ENCODE results near the gene SLC5A2.

Gene SLC5A2

DNA sequence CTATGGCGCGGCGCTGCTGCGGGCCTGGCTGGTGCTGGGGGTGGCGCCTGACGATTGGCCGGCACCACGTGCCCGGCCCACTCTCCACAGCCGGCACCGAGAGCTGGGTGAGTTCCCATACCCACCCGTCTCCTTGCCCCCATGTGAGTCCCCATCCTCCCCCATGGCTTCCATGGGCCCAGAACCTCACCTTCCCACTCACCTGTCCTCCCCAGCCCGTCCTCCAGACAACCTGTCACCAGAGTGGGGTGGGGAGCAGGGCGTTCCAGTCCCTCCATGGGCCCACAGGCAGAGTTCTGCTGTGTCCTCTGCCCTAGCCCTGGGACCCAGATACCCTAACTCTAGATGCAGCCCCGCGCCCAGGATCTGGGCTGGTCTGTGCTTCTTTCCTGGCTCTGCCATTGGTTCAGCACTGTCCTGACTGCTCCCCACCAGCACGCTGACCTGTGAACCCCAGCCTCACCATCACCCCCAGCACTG, 18.1 kb upstream of the SLC5A2 start:
- Histone ChIP-seq H2AFZ (ENCODE audit: low read length) (no peak overlapping the region), H3K9me3 (replicated peaks in 1 of 2; ENCODE audit: control insufficient read depth in 2 of 2, insufficient read depth in 1 of 2, low read depth in 1 of 2, low read length in 2 of 2) (no peaks in the 10 kb centered on the region), H3K4me3 (ENCODE audit: low read length in 2 of 2) (no peak overlapping the region), H3K79me1 (ENCODE audit: low read depth, low read length) (peaks cover 4% of the 10 kb centered on the region), H4K91ac (ENCODE audit: low read depth, low read length, poor library complexity) (no peak overlapping the region), H2BK12ac (ENCODE audit: low read length) (no peak overlapping the region), H2BK120ac (ENCODE audit: low read depth, low read length) (no peak overlapping the region), H3K36me3 (replicated peaks in 1 of 2; ENCODE audit: control insufficient read depth in 2 of 2, insufficient read depth in 2 of 2, low read length in 2 of 2) (peaks cover 8 to 53% of the 10 kb centered on the region in 2 donors), H2AK5ac (ENCODE audit: low read depth, low read length) (no peak overlapping the region), H3K18ac (ENCODE audit: low read length) (no peak overlapping the region), H3K4me1 (ENCODE audit: control insufficient read depth in 2 of 2, insufficient read depth in 1 of 2, low read depth in 1 of 2, low read length in 2 of 2) (peaks cover 0 to 3% of the 10 kb centered on the region in 2 donors), H3K27ac (replicated peaks; ENCODE audit: low read length) (no peak overlapping the region), H3K27me3 (ENCODE audit: control insufficient read depth in 3 of 3, insufficient read depth in 3 of 3, low read depth in 1 of 3, low read length in 3 of 3) (no peaks in the 10 kb centered on the region), H3K4ac (ENCODE audit: low read length) (no peak overlapping the region), H2BK5ac (ENCODE audit: low read length) (peak overlapping the region; percentile 8), H2BK15ac (ENCODE audit: low read length) (no peak overlapping the region), H3K9ac (ENCODE audit: low read depth, low read length, poor library complexity) (no peak overlapping the region), H3K14ac (ENCODE audit: low read length) (no peak overlapping the region), H4K8ac (ENCODE audit: low read depth, low read length) (no peak overlapping the region), H3K23ac (ENCODE audit: low read depth, low read length, poor library complexity) (no peak overlapping the region), H3K4me2 (ENCODE audit: insufficient read depth, low read length, poor library complexity, severe bottlenecking) (no peak overlapping the region)
- no peak for DNase-seq (ENCODE audit: low spot score)
- no CpG with 5 or more reads among the region's 17 CpGs for WGBS, 2 donors (ENCODE audit: extremely low coverage in 2 of 2, insufficient read length in 2 of 2, insufficient replicate concordance in 1 of 2)

- H2BK12ac ChIP-seq (ENCODE audit: low read length) = no peak overlapping the region
- no peak overlapping the region for H3K9ac ChIP-seq (ENCODE audit: low read depth, low read length, poor library complexity)
- no peak overlapping the region for H3K4me2 ChIP-seq (ENCODE audit: insufficient read depth, low read length, poor library complexity, severe bottlenecking)
- no peaks in the 10 kb centered on the region for H3K4me1 ChIP-seq (ENCODE audit: control insufficient read depth in 2 of 2, insufficient read depth in 1 of 2, low read depth in 1 of 2, low read length in 2 of 2)
- H3K27ac ChIP-seq (replicated peaks; ENCODE audit: low read length) = no peak overlapping the region
- no peak overlapping the region for H2AFZ ChIP-seq (ENCODE audit: low read length)
- H2BK120ac ChIP-seq (ENCODE audit: low read depth, low read length) = no peak overlapping the region
- no peak overlapping the region for H4K91ac ChIP-seq (ENCODE audit: low read depth, low read length, poor library complexity)
- peaks cover 8 to 53% of the 10 kb centered on the region in 2 donors for H3K36me3 ChIP-seq (replicated peaks in 1 of 2; ENCODE audit: control insufficient read depth in 2 of 2, insufficient read depth in 2 of 2, low read length in 2 of 2)
- no peak overlapping the region for H3K4me3 ChIP-seq (ENCODE audit: low read length in 2 of 2)
- H3K27me3 ChIP-seq (ENCODE audit: control insufficient read depth in 3 of 3, insufficient read depth in 3 of 3, low read depth in 1 of 3, low read length in 3 of 3) = no peaks in the 10 kb centered on the region
- H3K9me3 ChIP-seq (replicated peaks in 1 of 2; ENCODE audit: control insufficient read depth in 2 of 2, insufficient read depth in 1 of 2, low read depth in 1 of 2, low read length in 2 of 2) = no peaks in the 10 kb centered on the region
- no peak for DNase-seq (ENCODE audit: low spot score)
- no CpG with 5 or more reads among the region's 20 CpGs for WGBS, 2 donors (ENCODE audit: extremely low coverage in 2 of 2, insufficient read length in 2 of 2, insufficient replicate concordance in 1 of 2)
- H3K14ac ChIP-seq (ENCODE audit: low read length) = no peak overlapping the region
- H3K79me1 ChIP-seq (ENCODE audit: low read depth, low read length) = peaks cover 4% of the 10 kb centered on the region
- no peak overlapping the region for H3K4ac ChIP-seq (ENCODE audit: low read length)
- no peak overlapping the region for H3K23ac ChIP-seq (ENCODE audit: low read depth, low read length, poor library complexity)
- H2BK15ac ChIP-seq (ENCODE audit: low read length) = no peak overlapping the region
- no peak overlapping the region for H3K18ac ChIP-seq (ENCODE audit: low read length)
- H4K8ac ChIP-seq (ENCODE audit: low read depth, low read length) = no peak overlapping the region
- H2AK5ac ChIP-seq (ENCODE audit: low read depth, low read length) = no peak overlapping the region
- H2BK5ac ChIP-seq (ENCODE audit: low read length) = no peak overlapping the region
Observed at GRCh38 chr16:31465788-31466370, 17.0 kb upstream of the SLC5A2 start.

GRCh38 chr16:31466381-31466841, 16.5 kb upstream of the SLC5A2 start:
- Histone ChIP-seq H3K36me3 (replicated peaks in 1 of 2; ENCODE audit: control insufficient read depth in 2 of 2, insufficient read depth in 2 of 2, low read length in 2 of 2) (peaks cover 8 to 53% of the 10 kb centered on the region in 2 donors), H4K91ac (ENCODE audit: low read depth, low read length, poor library complexity) (no peak overlapping the region), H2BK15ac (ENCODE audit: low read length) (no peak overlapping the region), H3K4me3 (ENCODE audit: low read length in 2 of 2) (no peak overlapping the region), H2AK5ac (ENCODE audit: low read depth, low read length) (peak overlapping the region; percentile 28), H3K4ac (ENCODE audit: low read length) (no peak overlapping the region), H3K27me3 (ENCODE audit: control insufficient read depth in 3 of 3, insufficient read depth in 3 of 3, low read depth in 1 of 3, low read length in 3 of 3) (peaks cover 0 to 5% (median 2%) of the 10 kb centered on the region in 3 experiments), H3K9ac (ENCODE audit: low read depth, low read length, poor library complexity) (no peak overlapping the region), H3K27ac (replicated peaks; ENCODE audit: low read length) (no peak overlapping the region), H3K23ac (ENCODE audit: low read depth, low read length, poor library complexity) (no peak overlapping the region), H3K79me1 (ENCODE audit: low read depth, low read length) (peaks cover 4% of the 10 kb centered on the region), H3K14ac (ENCODE audit: low read length) (no peak overlapping the region), H3K4me2 (ENCODE audit: insufficient read depth, low read length, poor library complexity, severe bottlenecking) (no peak overlapping the region), H2AFZ (ENCODE audit: low read length) (no peak overlapping the region), H2BK120ac (ENCODE audit: low read depth, low read length) (no peak overlapping the region), H3K4me1 (ENCODE audit: control insufficient read depth in 2 of 2, insufficient read depth in 1 of 2, low read depth in 1 of 2, low read length in 2 of 2) (peaks cover 0 to 2% of the 10 kb centered on the region in 2 donors), H3K18ac (ENCODE audit: low read length) (no peak overlapping the region), H2BK5ac (ENCODE audit: low read length) (no peak overlapping the region), H2BK12ac (ENCODE audit: low read length) (no peak overlapping the region), H3K9me3 (replicated peaks in 1 of 2; ENCODE audit: control insufficient read depth in 2 of 2, insufficient read depth in 1 of 2, low read depth in 1 of 2, low read length in 2 of 2) (no peaks in the 10 kb centered on the region), H4K8ac (ENCODE audit: low read depth, low read length) (no peak overlapping the region)
- WGBS, 2 donors (ENCODE audit: extremely low coverage in 2 of 2, insufficient read length in 2 of 2, insufficient replicate concordance in 1 of 2) = no CpG with 5 or more reads among the region's 18 CpGs
- no peak for DNase-seq (ENCODE audit: low spot score)

DNA sequence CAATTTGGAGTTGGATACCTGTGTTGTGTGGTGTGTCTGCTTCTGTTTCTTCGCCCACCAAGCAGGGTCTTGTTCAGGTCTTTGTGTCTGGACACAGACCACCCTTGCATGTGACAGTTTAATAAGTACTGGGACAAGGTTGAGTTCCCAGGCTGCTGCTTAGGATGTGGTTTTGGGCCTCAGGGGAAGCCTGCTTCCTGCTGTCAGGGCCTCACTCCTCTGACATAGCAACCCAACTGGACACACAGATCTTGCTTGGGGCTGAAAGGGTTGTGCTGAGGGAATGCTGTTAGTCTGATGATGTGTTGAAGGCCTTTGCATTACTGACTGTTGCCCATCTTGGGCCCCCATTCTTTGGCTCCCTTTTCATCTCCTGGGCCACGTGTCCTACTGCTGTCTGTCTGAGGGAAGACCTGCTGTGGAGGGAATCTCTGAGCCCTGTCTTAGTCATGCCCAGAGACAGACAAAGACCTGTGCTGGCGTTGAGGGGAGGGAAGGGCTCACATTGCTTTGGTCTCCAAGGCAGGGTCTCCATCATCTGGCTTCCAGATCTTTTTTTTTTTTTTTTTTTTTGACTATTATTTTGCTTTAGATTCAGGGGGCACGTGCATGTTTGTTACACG, 15.7 kb upstream of the SLC5A2 start:
- Histone ChIP-seq H3K4ac (ENCODE audit: low read length) (no peak overlapping the region), H3K9me3 (replicated peaks in 1 of 2; ENCODE audit: control insufficient read depth in 2 of 2, insufficient read depth in 1 of 2, low read depth in 1 of 2, low read length in 2 of 2) (no peaks in the 10 kb centered on the region), H3K14ac (ENCODE audit: low read length) (no peak overlapping the region), H2BK5ac (ENCODE audit: low read length) (no peak overlapping the region), H3K4me2 (ENCODE audit: insufficient read depth, low read length, poor library complexity, severe bottlenecking) (no peak overlapping the region), H4K8ac (ENCODE audit: low read depth, low read length) (no peak overlapping the region), H3K79me1 (ENCODE audit: low read depth, low read length) (peaks cover 3% of the 10 kb centered on the region), H3K18ac (ENCODE audit: low read length) (no peak overlapping the region), H3K27ac (replicated peaks; ENCODE audit: low read length) (no peak overlapping the region), H3K4me3 (ENCODE audit: low read length in 2 of 2) (no peak overlapping the region), H2AK5ac (ENCODE audit: low read depth, low read length) (no peak overlapping the region), H2BK15ac (ENCODE audit: low read length) (no peak overlapping the region), H2BK12ac (ENCODE audit: low read length) (no peak overlapping the region), H3K4me1 (ENCODE audit: control insufficient read depth in 2 of 2, insufficient read depth in 1 of 2, low read depth in 1 of 2, low read length in 2 of 2) (peaks cover 0 to 5% of the 10 kb centered on the region in 2 donors), H2AFZ (ENCODE audit: low read length) (no peak overlapping the region), H2BK120ac (ENCODE audit: low read depth, low read length) (no peak overlapping the region), H3K23ac (ENCODE audit: low read depth, low read length, poor library complexity) (no peak overlapping the region), H3K36me3 (replicated peaks in 1 of 2; ENCODE audit: control insufficient read depth in 2 of 2, insufficient read depth in 2 of 2, low read length in 2 of 2) (peaks cover 2 to 47% of the 10 kb centered on the region in 2 donors), H3K27me3 (ENCODE audit: control insufficient read depth in 3 of 3, insufficient read depth in 3 of 3, low read depth in 1 of 3, low read length in 3 of 3) (peaks cover 0 to 13% (median 6%) of the 10 kb centered on the region in 3 experiments), H3K9ac (ENCODE audit: low read depth, low read length, poor library complexity) (no peak overlapping the region), H4K91ac (ENCODE audit: low read depth, low read length, poor library complexity) (no peak overlapping the region)
- no CpG with 5 or more reads among the region's 5 CpGs for WGBS, 2 donors (ENCODE audit: extremely low coverage in 2 of 2, insufficient read length in 2 of 2, insufficient replicate concordance in 1 of 2)
- DNase-seq (ENCODE audit: low spot score) = no peak
